Progenitor cell of endocrine pancreas (in vitro differentiated cells): ENCODE results near the gene C7. TPM values are rescaled to one million over a fixed set of nuclear protein-coding genes. Genes with fewer than 3 reads are reported as not detected.

Experiments used
- DNase-seq: peaks from one replicate; pipeline ENCODE4 v3.0.0; 2021; ENCODE audit warnings: low spot score; ENCODE audit not compliant: unreplicated experiment
- H3K27ac Mint-ChIP-seq: 2 replicates; pipeline ENCODE4 v1.8.0; 2021; ENCODE audit warnings: mild to moderate bottlenecking, moderate library complexity, mixed read lengths
- H3K27me3 Mint-ChIP-seq: 2 replicates; pipeline ENCODE4 v1.8.0; 2021; ENCODE audit warnings: mixed read lengths
- H3K36me3 Mint-ChIP-seq: 2 replicates; pipeline ENCODE4 v1.8.0; 2022; ENCODE audit warnings: mixed read lengths; ENCODE audit not compliant: insufficient read depth
- H3K4me1 Mint-ChIP-seq: 2 replicates; pipeline ENCODE4 v1.8.0; 2021; ENCODE audit warnings: low read depth, mixed read lengths
- H3K4me3 Mint-ChIP-seq: 2 replicates; pipeline ENCODE4 v1.8.0; 2021; ENCODE audit warnings: low read depth, mild to moderate bottlenecking, moderate library complexity, mixed read lengths
- H3K9me3 Mint-ChIP-seq: 2 replicates; pipeline ENCODE4 v1.8.0; 2021; ENCODE audit warnings: low read depth, mixed read lengths
- CTCF ChIP-seq: fragments of 200-600 bp; sonication (generic); IDR thresholded peaks from one replicate; pipeline ENCODE4 v1.5.0; 2021; ENCODE audit warnings: antibody characterized with exemption, mild to moderate bottlenecking; ENCODE audit not compliant: unreplicated experiment
- total RNA-seq: library from RNA; stranded (reverse); gene quantifications from 2 replicates; pipeline ENCODE4 v1.2.1, GENCODE V29; 2021

The C7 gene
- total RNA-seq, 1 donor from 2014 or later: 5.7 TPM

- TF ChIP-seq CTCF: no peak
- Mint-ChIP-seq H3K4me3 (no peak overlapping the region), H3K4me1 (peaks cover 10% of the 10 kb centered on the region), H3K9me3 (peaks cover 3% of the 10 kb centered on the region), H3K27ac (no peak overlapping the region), H3K36me3 (no peaks in the 10 kb centered on the region), H3K27me3 (no peaks in the 10 kb centered on the region)
- DNase-seq: no peak
Observed at GRCh38 chr5:40991981-40992559, 82.8 kb downstream of the C7 start.

GRCh38 chr5:40995801-40996586 lies 86.7 kb downstream of the C7 start:
- Mint-ChIP-seq H3K4me3 (no peak overlapping the region), H3K9me3 (peaks cover 3% of the 10 kb centered on the region), H3K27ac (no peak overlapping the region), H3K4me1 (peaks cover 4% of the 10 kb centered on the region), H3K27me3 (peaks cover 2% of the 10 kb centered on the region), H3K36me3 (no peaks in the 10 kb centered on the region)
- DNase-seq: no peak
- TF ChIP-seq CTCF: no peak

GRCh38 chr5:40999142-40999541 lies 89.8 kb downstream of the C7 start:
- Mint-ChIP-seq H3K27ac (no peak overlapping the region), H3K4me3 (no peak overlapping the region), H3K4me1 (no peaks in the 10 kb centered on the region), H3K27me3 (peaks cover 2% of the 10 kb centered on the region), H3K9me3 (no peaks in the 10 kb centered on the region), H3K36me3 (no peaks in the 10 kb centered on the region)
- no peak for TF ChIP-seq CTCF
- no peak for DNase-seq

GRCh38 chr5:40999966-41000365 lies 90.7 kb downstream of the C7 start:
- H3K9me3 Mint-ChIP-seq: no peaks in the 10 kb centered on the region
- H3K27ac Mint-ChIP-seq: no peak overlapping the region
- peaks cover 2% of the 10 kb centered on the region for H3K27me3 Mint-ChIP-seq
- no peak for TF ChIP-seq CTCF
- H3K4me3 Mint-ChIP-seq: no peak overlapping the region
- no peak for DNase-seq
- no peaks in the 10 kb centered on the region for H3K36me3 Mint-ChIP-seq
- H3K4me1 Mint-ChIP-seq: no peaks in the 10 kb centered on the region

GRCh38 chr5:41003670-41004376 lies 94.5 kb downstream of the C7 start:
- Mint-ChIP-seq H3K9me3 (no peaks in the 10 kb centered on the region), H3K36me3 (no peaks in the 10 kb centered on the region), H3K4me1 (no peaks in the 10 kb centered on the region), H3K27ac (no peak overlapping the region), H3K27me3 (no peaks in the 10 kb centered on the region), H3K4me3 (no peak overlapping the region)
- no peak for TF ChIP-seq CTCF
- no peak for DNase-seq
